AG09319 (cell line): Measurements from ENCODE around the gene NCS1.

Experiments used
- DNase-seq: peaks from one replicate; pipeline ENCODE4 v3.0.0-alpha.2; 2010; ENCODE audit warnings: low read depth; ENCODE audit errors: extremely low read depth
- CTCF ChIP-seq: IDR thresholded peaks from 2 replicates; pipeline ENCODE4 v1.5.1; 2011; ENCODE audit warnings: low read depth, mild to moderate bottlenecking, inconsistent platforms, low read length, moderate library complexity

NCS1 gene

GRCh38 chr9:130147198-130147597, 25.0 kb upstream of the NCS1 start:
- no peak for TF ChIP-seq CTCF
- no peak for DNase-seq

- TF ChIP-seq CTCF = no peak
- DNase-seq = no peak
Measured at GRCh38 chr9:130147910-130148309, 24.3 kb upstream of the NCS1 start.

- no peak for TF ChIP-seq CTCF
- no peak for DNase-seq
Measured at GRCh38 chr9:130149031-130149430, 23.2 kb upstream of the NCS1 start.

- no peak for TF ChIP-seq CTCF
Measured at GRCh38 chr9:130149654-130150286, 22.4 kb upstream of the NCS1 start.

GRCh38 chr9:130150779-130151382, 21.3 kb upstream of the NCS1 start:
- DNase-seq = no peak
- no peak for TF ChIP-seq CTCF

More at GRCh38 chr9:130149654-130150286, 22.4 kb upstream of the NCS1 start:
- no peak for DNase-seq

- no peak for TF ChIP-seq CTCF
- no peak for DNase-seq
Measured at GRCh38 chr9:130154816-130155215, 17.4 kb upstream of the NCS1 start.

GRCh38 chr9:130155647-130156046, 16.6 kb upstream of the NCS1 start:
- no peak for DNase-seq
- TF ChIP-seq CTCF = no peak
